NCI-H1417 (cell line): ENCODE measurements around the gene LY6G6D.

ENCODE experiments used
- DNase-seq, 3 experiments: peaks; one replicate each; lab custom pipeline; 2025; lab: John Stamatoyannopoulos, UW

Gene LY6G6D

GRCh38 chr6:31736021-31736767, 21.0 kb downstream of the LY6G6D start, which contains the start of gene CLIC1:
CLIC1 (minus strand) TSS chr6:31736530; CDS start chr6:31736300, 230 bp downstream.
- peak; percentile 72 to 89 (median 77) for DNase-seq

GRCh38 chr6:31736768-31737314, 21.7 kb downstream of the LY6G6D start:
- no peak for DNase-seq

GRCh38 chr6:31737315-31737990, 22.3 kb downstream of the LY6G6D start:
- DNase-seq = peak in 2 of 3 experiments; percentile 47 to 82

- peak; percentile 10 to 92 (median 84) for DNase-seq
These were observed 23.1 kb downstream of the LY6G6D start for GRCh38 chr6:31737991-31738979.

- DNase-seq = peak; percentile 99 to 100 (median 99)
These were observed 24.7 kb downstream of the LY6G6D start, which contains the start of gene MSH5 for GRCh38 chr6:31739639-31740396. MSH5 (plus strand) TSS chr6:31740005; CDS start chr6:31740467, 462 bp downstream.

- DNase-seq = peak in 1 of 3 experiments; percentile 52
These were observed 25.5 kb downstream of the LY6G6D start for GRCh38 chr6:31740397-31741223.

- no peak for DNase-seq
These were observed 26.7 kb downstream of the LY6G6D start for GRCh38 chr6:31741815-31742214.

GRCh38 chr6:31742894-31743293, 27.7 kb downstream of the LY6G6D start:
- DNase-seq = no peak

GRCh38 chr6:31744422-31744821, 29.3 kb downstream of the LY6G6D start:
- DNase-seq = no peak

- no peak for DNase-seq
These were observed 34.3 kb downstream of the LY6G6D start for GRCh38 chr6:31749301-31750036.

GRCh38 chr6:31750411-31751022, 35.4 kb downstream of the LY6G6D start:
- no peak for DNase-seq

- DNase-seq = no peak
These were observed 37.7 kb downstream of the LY6G6D start for GRCh38 chr6:31752739-31753319.

- no peak for DNase-seq
These were observed 43.1 kb downstream of the LY6G6D start for GRCh38 chr6:31758281-31758680.

- DNase-seq = no peak
These were observed 45.6 kb downstream of the LY6G6D start for GRCh38 chr6:31760790-31761189.

- DNase-seq = no peak
These were observed 46.2 kb downstream of the LY6G6D start for GRCh38 chr6:31761343-31761742.

GRCh38 chr6:31762356-31762755, 47.2 kb downstream of the LY6G6D start, which contains the start of gene SAPCD1:
SAPCD1 (plus strand) TSS chr6:31762656; CDS start chr6:31763055, 399 bp downstream.
- no peak for DNase-seq

- no peak for DNase-seq
These were observed 47.9 kb downstream of the LY6G6D start for GRCh38 chr6:31762878-31763618.

- no peak for DNase-seq
These were observed 48.4 kb downstream of the LY6G6D start for GRCh38 chr6:31763619-31763940.
